Coronary artery (tissue), 2 donors: ENCODE measurements around the gene SYCE3.

Experiments
- DNase-seq: peaks from one replicate; pipeline ENCODE4 v3.0.0-alpha.2; 2017; ENCODE audit warnings: low spot score
- H3K27ac ChIP-seq, 2 donors: fragments of 200-600 bp; sonication (generic); one replicate each; pipeline ENCODE4 v1.5.1; 2016 to 2019
- H3K4me3 ChIP-seq: fragments of 200-600 bp; sonication (generic); 2 replicates; pipeline ENCODE4 v1.5.1; 2016; ENCODE audit warnings: mild to moderate bottlenecking, moderate library complexity
- CTCF ChIP-seq: fragments of 200-600 bp; sonication (generic); IDR thresholded peaks from one replicate; pipeline ENCODE4 v1.5.1; 2019; ENCODE audit warnings: antibody characterized with exemption

SYCE3 gene

GRCh38 chr22:50502628-50503474 lies 59.9 kb downstream of the SYCE3 start:
- TF ChIP-seq CTCF = no peak
- no peak for DNase-seq
- Histone ChIP-seq H3K27ac (no peak overlapping the region), H3K4me3 (no peak overlapping the region)

- TF ChIP-seq CTCF = no peak
- Histone ChIP-seq H3K4me3 (no peak overlapping the region), H3K27ac (no peak overlapping the region)
- no peak for DNase-seq
Observed at GRCh38 chr22:50502096-50502495, 60.6 kb downstream of the SYCE3 start.
